WERI-Rb-1 (cell line): ENCODE results near the gene DAND5.

Experiments used
- DNase-seq: peaks from one replicate; pipeline ENCODE4 v3.0.0-alpha.2; 2020
- H3K27ac ChIP-seq: fragments of 250-450 bp; sonication (Bioruptor Pico); 2 replicates; pipeline ENCODE4 v1.5.1; 2020; ENCODE audit warnings: mild to moderate bottlenecking, moderate library complexity
- H3K27me3 ChIP-seq: fragments of 250-450 bp; sonication (Bioruptor Pico); 2 replicates; pipeline ENCODE4 v1.5.1; 2021; ENCODE audit warnings: mild to moderate bottlenecking, low read depth, moderate library complexity; ENCODE audit not compliant: insufficient read depth, severe bottlenecking
- H3K36me3 ChIP-seq: fragments of 250-450 bp; sonication (Bioruptor Pico); 2 replicates; pipeline ENCODE4 v1.5.1; 2020; ENCODE audit warnings: mild to moderate bottlenecking, moderate library complexity
- H3K4me3 ChIP-seq: 2 replicates; pipeline ENCODE4 v1.5.1; 2011; ENCODE audit warnings: low read depth, mild to moderate bottlenecking, control low read depth, low read length
- H3K9me3 ChIP-seq: fragments of 250-450 bp; sonication (Bioruptor Pico); 2 replicates; pipeline ENCODE4 v1.5.1; 2021; ENCODE audit warnings: mild to moderate bottlenecking, moderate library complexity; ENCODE audit not compliant: severe bottlenecking
- TF ChIP-seq, protein P1 (sequence below): IDR thresholded peaks from 2 replicates; pipeline ENCODE4 v1.5.1; 2011; ENCODE audit warnings: low read depth, mild to moderate bottlenecking, control low read depth, inconsistent platforms, low read length

DAND5 gene

DNA sequence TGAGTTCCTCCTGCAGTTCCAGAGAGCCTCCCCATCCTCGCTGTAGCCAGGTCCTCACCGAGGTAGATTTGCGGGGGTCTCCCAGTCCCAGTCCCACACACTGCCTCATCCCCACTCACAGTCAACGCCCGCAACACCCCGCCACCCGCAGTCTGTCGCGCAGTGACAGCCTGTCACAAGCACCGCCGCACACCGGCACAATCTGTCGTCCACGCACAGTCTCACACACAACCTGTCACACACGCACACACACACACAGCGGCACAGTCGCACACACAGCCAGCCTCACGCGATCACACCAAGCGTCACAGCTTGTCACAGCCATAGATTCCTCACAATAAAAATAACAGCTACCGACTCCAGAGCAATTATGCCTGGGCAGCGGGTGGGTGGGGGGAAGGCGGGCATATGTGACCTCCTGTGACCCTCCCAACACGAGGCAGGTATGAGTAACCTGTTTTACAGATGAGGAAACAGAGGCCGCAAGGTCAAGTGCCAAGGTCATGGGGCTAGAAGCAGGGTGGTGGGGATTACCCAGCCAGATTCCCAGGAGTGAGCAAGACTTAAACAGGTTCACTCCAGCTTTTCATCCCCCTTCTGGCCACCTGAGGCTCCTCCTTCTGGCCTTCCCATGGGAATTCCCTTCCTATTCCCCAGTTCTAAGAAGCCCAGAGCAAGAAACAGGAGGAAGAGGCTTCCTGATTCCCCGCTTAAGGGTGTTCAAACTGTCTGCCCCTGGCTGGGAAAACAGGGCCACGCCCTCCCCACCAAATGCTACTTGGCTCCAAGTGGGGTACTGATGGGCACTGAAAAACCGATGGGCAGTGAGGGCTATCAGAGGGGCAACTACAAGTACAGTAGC lies 39.8 kb downstream of the DAND5 start:
- H3K4me3 ChIP-seq: no peak overlapping the region
- H3K27ac ChIP-seq: no peak overlapping the region
- TF ChIP-seq, protein P1, sequence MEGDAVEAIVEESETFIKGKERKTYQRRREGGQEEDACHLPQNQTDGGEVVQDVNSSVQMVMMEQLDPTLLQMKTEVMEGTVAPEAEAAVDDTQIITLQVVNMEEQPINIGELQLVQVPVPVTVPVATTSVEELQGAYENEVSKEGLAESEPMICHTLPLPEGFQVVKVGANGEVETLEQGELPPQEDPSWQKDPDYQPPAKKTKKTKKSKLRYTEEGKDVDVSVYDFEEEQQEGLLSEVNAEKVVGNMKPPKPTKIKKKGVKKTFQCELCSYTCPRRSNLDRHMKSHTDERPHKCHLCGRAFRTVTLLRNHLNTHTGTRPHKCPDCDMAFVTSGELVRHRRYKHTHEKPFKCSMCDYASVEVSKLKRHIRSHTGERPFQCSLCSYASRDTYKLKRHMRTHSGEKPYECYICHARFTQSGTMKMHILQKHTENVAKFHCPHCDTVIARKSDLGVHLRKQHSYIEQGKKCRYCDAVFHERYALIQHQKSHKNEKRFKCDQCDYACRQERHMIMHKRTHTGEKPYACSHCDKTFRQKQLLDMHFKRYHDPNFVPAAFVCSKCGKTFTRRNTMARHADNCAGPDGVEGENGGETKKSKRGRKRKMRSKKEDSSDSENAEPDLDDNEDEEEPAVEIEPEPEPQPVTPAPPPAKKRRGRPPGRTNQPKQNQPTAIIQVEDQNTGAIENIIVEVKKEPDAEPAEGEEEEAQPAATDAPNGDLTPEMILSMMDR: no peak
- peaks cover 15% of the 10 kb centered on the region for H3K27me3 ChIP-seq
- H3K36me3 ChIP-seq: no peaks in the 10 kb centered on the region
- no peaks in the 10 kb centered on the region for H3K9me3 ChIP-seq
- DNase-seq: no peak

DNA sequence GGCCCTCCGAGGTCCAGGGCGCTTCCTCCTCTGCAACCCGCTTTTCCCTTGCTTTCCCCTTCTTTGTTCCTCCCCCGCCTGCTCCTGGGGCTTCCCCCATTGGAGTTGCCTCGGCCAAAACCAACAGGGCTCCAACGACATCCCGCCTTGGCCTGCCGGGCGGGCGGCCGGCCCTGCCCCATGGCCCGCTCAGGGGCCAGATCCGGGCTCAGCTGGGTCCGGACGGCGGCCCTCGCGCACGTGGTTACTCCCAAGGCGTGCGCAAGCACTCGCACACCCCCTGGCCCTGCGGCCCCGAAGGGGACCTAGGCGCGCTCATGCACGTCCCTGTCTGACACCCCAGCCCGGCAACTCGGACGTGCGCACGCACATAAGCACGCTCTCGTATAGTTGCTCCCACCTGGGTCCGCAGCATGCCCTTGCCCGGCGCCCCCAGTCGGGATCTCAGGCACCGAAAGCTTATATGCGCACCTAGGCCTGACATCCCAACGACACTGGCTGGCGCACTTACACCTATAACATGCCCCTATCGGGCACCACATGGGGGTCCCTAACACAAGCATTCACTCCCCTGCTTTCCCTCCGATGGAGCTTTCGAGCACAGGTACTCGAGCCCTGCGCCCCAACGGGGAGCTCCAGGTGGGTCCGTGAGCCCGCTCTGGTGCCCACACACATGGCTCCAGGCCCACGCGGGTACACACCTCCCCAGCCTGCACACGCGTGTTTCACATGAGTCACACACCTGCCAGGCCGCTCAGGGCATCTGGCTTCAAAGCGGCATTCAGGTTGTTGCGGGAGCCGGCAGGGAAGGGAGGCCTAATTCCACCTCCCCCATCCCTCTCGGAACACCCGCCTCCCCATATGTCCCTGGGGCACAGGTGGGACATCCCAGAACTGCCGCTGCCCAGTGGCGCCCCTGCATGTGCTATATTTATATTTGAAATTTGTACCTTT lies 40.9 kb downstream of the DAND5 start:
- peaks cover 21% of the 10 kb centered on the region for H3K27me3 ChIP-seq
- TF ChIP-seq, protein P1: no peak
- no peaks in the 10 kb centered on the region for H3K36me3 ChIP-seq
- no peaks in the 10 kb centered on the region for H3K9me3 ChIP-seq
- no peak for DNase-seq
- H3K27ac ChIP-seq: no peak overlapping the region
- H3K4me3 ChIP-seq: no peak overlapping the region

DNA sequence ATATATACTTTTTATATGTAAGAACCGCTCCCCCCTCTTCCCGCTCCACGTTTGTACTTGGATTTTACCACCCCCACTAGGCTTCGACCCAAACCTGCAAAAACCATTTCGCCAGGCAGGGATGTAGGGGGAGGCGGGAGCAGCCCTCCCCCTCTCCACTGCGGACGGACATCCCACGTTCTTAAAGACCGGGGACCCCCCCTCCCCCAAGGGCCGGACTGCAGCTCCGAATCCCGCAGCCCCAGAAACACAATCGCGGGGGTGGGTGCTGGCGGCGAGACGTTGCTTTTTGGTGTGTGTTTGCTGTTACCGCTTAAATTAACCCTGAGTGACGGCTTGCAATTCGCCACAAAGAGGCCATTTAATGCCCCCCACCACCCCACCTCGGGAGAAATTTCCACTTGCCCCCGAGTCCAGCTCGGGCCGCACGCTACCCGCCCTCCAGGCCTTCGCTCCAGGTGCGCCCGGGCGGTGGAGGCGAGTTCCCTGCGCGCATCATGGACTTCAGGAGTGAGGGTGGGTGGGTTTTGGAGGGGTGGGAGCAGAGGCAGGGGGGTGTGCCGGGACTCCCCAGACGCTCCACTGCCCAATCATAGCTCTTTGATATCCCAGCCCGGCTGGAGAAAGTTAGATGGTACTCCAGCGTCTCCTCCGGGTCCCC lies 41.7 kb downstream of the DAND5 start:
- no peaks in the 10 kb centered on the region for H3K36me3 ChIP-seq
- H3K9me3 ChIP-seq: no peaks in the 10 kb centered on the region
- no peak for DNase-seq
- no peak overlapping the region for H3K4me3 ChIP-seq
- TF ChIP-seq, protein P1: no peak
- peaks cover 21% of the 10 kb centered on the region for H3K27me3 ChIP-seq
- H3K27ac ChIP-seq: no peak overlapping the region

DNA sequence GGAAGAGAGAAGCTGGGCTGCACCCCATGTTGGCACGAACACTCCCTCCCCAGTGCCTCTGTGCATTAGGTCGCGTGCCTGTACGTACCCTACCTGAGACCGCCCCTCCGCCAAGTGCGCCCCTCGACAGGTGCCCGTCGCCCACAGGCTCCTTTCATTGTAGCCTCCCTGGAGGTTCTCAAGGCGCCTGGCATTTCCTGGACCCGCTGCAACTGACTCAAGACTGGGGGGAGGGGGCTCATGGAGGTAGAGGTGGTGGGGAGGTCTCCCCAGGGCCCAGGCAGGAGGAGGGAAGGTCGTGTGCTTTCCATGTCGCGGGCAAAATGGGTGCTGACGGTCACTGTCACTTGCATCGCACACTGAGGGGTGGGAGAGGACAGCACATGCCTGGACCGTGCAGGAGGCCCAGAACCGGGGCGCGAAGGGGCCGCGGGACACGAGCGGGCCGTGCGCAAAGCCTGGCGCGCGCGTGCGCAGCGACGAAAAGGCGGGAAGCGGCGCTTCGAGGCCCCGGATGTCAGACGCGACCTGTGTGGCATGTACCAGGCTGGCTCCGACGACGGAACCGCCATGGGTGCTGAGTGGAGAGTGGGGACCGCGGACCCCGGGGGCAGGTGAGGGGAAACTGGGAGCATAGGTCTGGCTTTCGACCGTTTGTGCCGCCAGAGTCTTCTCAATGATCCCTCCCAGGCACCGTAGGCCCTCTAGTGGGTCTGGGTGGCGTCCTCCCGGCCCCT lies 42.4 kb downstream of the DAND5 start:
- peaks cover 21% of the 10 kb centered on the region for H3K27me3 ChIP-seq

DNA sequence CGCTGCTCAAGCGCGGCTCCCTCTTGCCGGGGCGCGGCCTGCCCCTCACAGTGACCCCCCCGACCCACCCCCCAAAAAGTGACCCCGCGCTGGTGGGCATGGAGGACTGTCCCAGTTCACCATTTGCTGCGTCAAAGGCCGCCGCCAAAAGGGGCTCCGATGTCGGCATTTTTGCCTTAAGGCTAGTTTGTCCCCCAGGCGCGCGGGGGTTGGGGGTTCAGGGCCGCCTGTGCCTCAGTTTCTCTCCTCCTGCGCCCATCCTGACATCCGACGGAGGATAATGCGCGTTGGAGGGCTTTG lies 43.0 kb downstream of the DAND5 start:
- no peak for DNase-seq
- H3K36me3 ChIP-seq: no peaks in the 10 kb centered on the region
- H3K9me3 ChIP-seq: no peaks in the 10 kb centered on the region
- H3K27me3 ChIP-seq: peaks cover 21% of the 10 kb centered on the region
- TF ChIP-seq, protein P1: no peak
- no peak overlapping the region for H3K4me3 ChIP-seq
- no peak overlapping the region for H3K27ac ChIP-seq

More for the DNA sequence above, 42.4 kb downstream of the DAND5 start:
- no peaks in the 10 kb centered on the region for H3K36me3 ChIP-seq
- no peaks in the 10 kb centered on the region for H3K9me3 ChIP-seq
- TF ChIP-seq, protein P1: no peak
- no peak overlapping the region for H3K27ac ChIP-seq
- no peak for DNase-seq
- no peak overlapping the region for H3K4me3 ChIP-seq
